ENCODE measurements around the gene TCERG1L. TPM values are rescaled to one million over a fixed set of nuclear protein-coding genes. Genes with fewer than 3 reads are reported as not detected.

The TCERG1L gene
- total RNA-seq, 2 experiments from 2014 or later, result 0.06 TPM; not detected in 1

GRCh38 chr10:131196176-131196885, 115.2 kb downstream of the TCERG1L start:
- intact Hi-C loops (cut with DNase I, micrococcal nuclease), result no loop called here
- H3K27ac Mint-ChIP-seq, result no peak overlapping the region
- POLR2A ChIA-PET, result no interaction called here
- no peaks in the 10 kb centered on the region for H3K4me1 Mint-ChIP-seq (ENCODE audit: low read depth)
- ATAC-seq (ENCODE audit: poor library complexity), result no peak
- Histone ChIP-seq H3K36me3 (ENCODE audit: insufficient read depth, low read length) (no peaks in the 10 kb centered on the region), H3K27me3 (ENCODE audit: control insufficient read depth in 1 of 2, insufficient read depth in 2 of 2, low read length in 2 of 2) (peaks cover 0 to 2% of the 10 kb centered on the region in 2 experiments), H3K27ac (ENCODE audit: low read depth in 1 of 2, low read length in 2 of 2) (no peak overlapping the region), H3K9me3 (ENCODE audit: control insufficient read depth in 1 of 2, insufficient read depth in 1 of 2, low read length in 2 of 2) (peaks cover 0 to 25% of the 10 kb centered on the region in 2 experiments), H3K4me3 (ENCODE audit: low read length) (no peak overlapping the region), H3K4me1 (ENCODE audit: insufficient read depth, low read length) (no peaks in the 10 kb centered on the region)
- peaks cover 9% of the 10 kb centered on the region for H3K9me3 Mint-ChIP-seq
- no peak for TF ChIP-seq CTCF (IDR thresholded peaks at IDR 0.05)
- no peaks in the 10 kb centered on the region for H3K36me3 Mint-ChIP-seq (ENCODE audit: low read depth)
- DNase-seq, result no peak
- CTCF ChIA-PET, result no interaction called here
- H3K4me3 Mint-ChIP-seq, result no peak overlapping the region
- H3K27me3 Mint-ChIP-seq, result peaks cover 10% of the 10 kb centered on the region

GRCh38 chr10:131195558-131196159, 115.9 kb downstream of the TCERG1L start:
- no peak for TF ChIP-seq CTCF (IDR thresholded peaks at IDR 0.05)
- Mint-ChIP-seq H3K36me3 (ENCODE audit: low read depth) (no peaks in the 10 kb centered on the region), H3K27me3 (peaks cover 10% of the 10 kb centered on the region), H3K27ac (no peak overlapping the region), H3K4me3 (no peak overlapping the region), H3K4me1 (ENCODE audit: low read depth) (no peaks in the 10 kb centered on the region), H3K9me3 (peaks cover 9% of the 10 kb centered on the region)
- Histone ChIP-seq H3K36me3 (ENCODE audit: insufficient read depth, low read length) (no peaks in the 10 kb centered on the region), H3K27ac (ENCODE audit: low read depth in 1 of 2, low read length in 2 of 2) (no peak overlapping the region), H3K9me3 (ENCODE audit: control insufficient read depth in 1 of 2, insufficient read depth in 1 of 2, low read length in 2 of 2) (peaks cover 0 to 25% of the 10 kb centered on the region in 2 experiments), H3K27me3 (ENCODE audit: control insufficient read depth in 1 of 2, insufficient read depth in 2 of 2, low read length in 2 of 2) (peaks cover 0 to 2% of the 10 kb centered on the region in 2 experiments), H3K4me1 (ENCODE audit: insufficient read depth, low read length) (no peaks in the 10 kb centered on the region), H3K4me3 (ENCODE audit: low read length) (no peak overlapping the region)
- intact Hi-C loops (cut with DNase I, micrococcal nuclease), result no loop called here
- no peak for ATAC-seq (ENCODE audit: poor library complexity)
- CTCF ChIA-PET, result no interaction called here
- peak in 1 of 14 experiments; percentile 28 for DNase-seq
- POLR2A ChIA-PET, result no interaction called here

GRCh38 chr10:131195116-131195515, 116.4 kb downstream of the TCERG1L start:
- H3K27me3 Mint-ChIP-seq, result peaks cover 10% of the 10 kb centered on the region
- TF ChIP-seq CTCF (IDR thresholded peaks at IDR 0.05), result no peak

More at GRCh38 chr10:131195116-131195515, 116.4 kb downstream of the TCERG1L start:
- ChIA-PET POLR2A (no interaction called here), CTCF (no interaction called here)
- no peak for ATAC-seq (ENCODE audit: poor library complexity)
- Histone ChIP-seq H3K4me3 (ENCODE audit: low read length) (no peak overlapping the region), H3K36me3 (ENCODE audit: insufficient read depth, low read length) (no peaks in the 10 kb centered on the region), H3K27me3 (ENCODE audit: control insufficient read depth in 1 of 2, insufficient read depth in 2 of 2, low read length in 2 of 2) (peaks cover 0 to 2% of the 10 kb centered on the region in 2 experiments), H3K9me3 (ENCODE audit: control insufficient read depth in 1 of 2, insufficient read depth in 1 of 2, low read length in 2 of 2) (peaks cover 0 to 25% of the 10 kb centered on the region in 2 experiments), H3K4me1 (ENCODE audit: insufficient read depth, low read length) (no peaks in the 10 kb centered on the region), H3K27ac (ENCODE audit: low read depth in 1 of 2, low read length in 2 of 2) (no peak overlapping the region)
- intact Hi-C loops (cut with DNase I, micrococcal nuclease), result no loop called here
- no peak overlapping the region for H3K4me3 Mint-ChIP-seq
- peaks cover 9% of the 10 kb centered on the region for H3K9me3 Mint-ChIP-seq
- peak in 1 of 14 experiments; percentile 21 for DNase-seq
- H3K27ac Mint-ChIP-seq, result no peak overlapping the region
- H3K36me3 Mint-ChIP-seq (ENCODE audit: low read depth), result no peaks in the 10 kb centered on the region
- H3K4me1 Mint-ChIP-seq (ENCODE audit: low read depth), result no peaks in the 10 kb centered on the region

Data from CD4-positive, alpha-beta T cell (primary cell).